Neural progenitor cell (in vitro differentiated cells): ENCODE results near the gene AQP10.
"Not testable (repeated sequence)": the region's sequence is repeated elsewhere in the genome, so short reads cannot be mapped to it uniquely, and the experiment has no call there.

Source experiments
- CTCF ChIP-seq: fragments of 200-600 bp; sonication (generic); IDR thresholded peaks from 2 replicates; pipeline ENCODE4 v1.5.1; 2017; ENCODE audit warnings: antibody characterized with exemption, mild to moderate bottlenecking
- EZH2phosphoT487 ChIP-seq: fragments of 200-600 bp; sonication (generic); IDR thresholded peaks from 2 replicates; pipeline ENCODE4 v1.6.1; 2017; ENCODE audit warnings: antibody characterized with exemption

- TF ChIP-seq CTCF, EZH2phosphoT487: not testable (repeated sequence)
Observed at GRCh38 chr1:154314226-154314625, 6.7 kb upstream of the AQP10 start.
